Fibroblast of lung (primary cell): Measurements from ENCODE around the gene ODF4. TPM values are rescaled to one million over a fixed set of nuclear protein-coding genes. Genes with fewer than 3 reads are reported as not detected.

ENCODE experiments used
- DNase-seq, 2 donors: peaks; one replicate each; pipeline versions ENCODE4 v3.0.0 to v3.0.0-alpha.2; 2010; ENCODE audit warnings: low read depth in 2 of 2
- H2AFZ ChIP-seq: 2 replicates; pipeline ENCODE4 v1.5.1; 2012; ENCODE audit warnings: low read length, control low read depth, inconsistent platforms
- H3K27ac ChIP-seq: 2 replicates; pipeline ENCODE4 v1.5.1; 2011; ENCODE audit warnings: low read length, control low read depth; ENCODE audit not compliant: insufficient read depth
- H3K27me3 ChIP-seq: 2 replicates; pipeline ENCODE4 v1.5.1; 2011; ENCODE audit warnings: mild to moderate bottlenecking, low read length; ENCODE audit not compliant: control insufficient read depth, insufficient read depth
- H3K36me3 ChIP-seq: 2 replicates; pipeline ENCODE4 v1.5.1; 2011; ENCODE audit warnings: low read length; ENCODE audit not compliant: control insufficient read depth, insufficient read depth
- H3K4me1 ChIP-seq: 2 replicates; pipeline ENCODE4 v1.5.1; 2011; ENCODE audit warnings: low read length; ENCODE audit not compliant: control insufficient read depth, insufficient read depth; ENCODE audit errors: extremely low read depth
- H3K4me2 ChIP-seq: 2 replicates; pipeline ENCODE4 v1.5.1; 2011; ENCODE audit warnings: low read length, control low read depth; ENCODE audit not compliant: insufficient read depth; ENCODE audit errors: extremely low read depth
- H3K4me3 ChIP-seq, 4 experiments: fragments of 200-600 bp in 1 of 4; sonication (generic) in 1 of 4; replicated peaks in 1 of 4; 2 replicates each; pipeline ENCODE4 v1.5.1; 2011 to 2016; ENCODE audit warnings: low read length in 4 of 4, low read depth in 3 of 4, mild to moderate bottlenecking in 3 of 4, control low read depth in 2 of 4, inconsistent platforms in 1 of 4, mixed read lengths in 1 of 4; ENCODE audit not compliant: insufficient read depth in 1 of 4; ENCODE audit errors: control extremely low read depth in 1 of 4
- H3K79me2 ChIP-seq: 2 replicates; pipeline ENCODE4 v1.5.1; 2012; ENCODE audit warnings: mild to moderate bottlenecking, low read length, inconsistent platforms; ENCODE audit not compliant: control insufficient read depth, insufficient read depth
- H3K9ac ChIP-seq: 2 replicates; pipeline ENCODE4 v1.5.1; 2011; ENCODE audit warnings: mild to moderate bottlenecking, low read length, control low read depth; ENCODE audit not compliant: insufficient read depth
- H3K9me3 ChIP-seq: 2 replicates; pipeline ENCODE4 v1.5.1; 2012; ENCODE audit warnings: low read depth, low read length; ENCODE audit not compliant: control insufficient read depth, insufficient read depth
- H4K20me1 ChIP-seq: 2 replicates; pipeline ENCODE4 v1.5.1; 2011; ENCODE audit warnings: low read length; ENCODE audit not compliant: control insufficient read depth, insufficient read depth; ENCODE audit errors: extremely low read depth
- EZH2 ChIP-seq: IDR thresholded peaks from 2 replicates; pipeline ENCODE4 v1.5.1; 2012; ENCODE audit warnings: low read length, control low read depth, mild to moderate bottlenecking; ENCODE audit errors: missing control alignments
- polyA plus RNA-seq, 2 donors: library from polyadenylated mRNA; depleted of rRNA in 1 of 2; stranded (reverse) in 1 of 2; unstranded in 1 of 2; fragments of >200 nt; gene quantifications; 2 replicates each; pipeline ENCODE4 v1.2.1, GENCODE V29; 2011 to 2012; ENCODE audit warnings: missing spikeins in 1 of 2
- total RNA-seq: library from RNA; depleted of rRNA; stranded (reverse); fragments of >200 nt; gene quantifications from 2 replicates; pipeline ENCODE4 v1.2.1, GENCODE V29; 2014
- TF ChIP-seq, protein P1 (sequence below), 2 donors: IDR thresholded peaks in 1 of 2; conservative IDR thresholded peaks in 1 of 2; 1 replicate in 1 of 2; 2 replicates in 1 of 2; pipeline ENCODE4 v1.5.1; 2011 to 2012; ENCODE audit warnings: low read length in 2 of 2, control low read depth in 1 of 2, inconsistent platforms in 1 of 2, low read depth in 1 of 2, mild to moderate bottlenecking in 1 of 2

Gene ODF4
- total and polyA plus RNA-seq, 2 donors (not counting 1 experiment from before 2014, with no cell fraction given) = not detected

DNA sequence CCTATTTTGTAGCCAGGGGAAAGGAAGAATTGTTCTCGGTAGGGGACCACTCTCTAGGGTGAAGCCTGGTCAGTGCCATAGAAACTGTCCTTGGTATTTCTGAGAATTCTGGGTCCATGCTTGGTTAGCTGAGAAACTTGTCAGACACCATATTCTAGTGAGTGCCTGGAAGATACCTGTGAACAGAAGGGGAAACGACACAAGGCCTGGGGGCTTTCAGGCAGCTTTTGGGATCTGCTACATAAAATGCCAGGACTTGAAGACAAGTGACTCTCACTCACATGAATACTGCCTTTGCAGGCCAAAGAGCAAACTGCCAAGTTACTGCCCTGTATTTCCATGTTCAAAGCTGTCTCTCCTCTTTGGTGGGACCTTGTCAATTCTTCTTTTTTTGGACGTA lies 18.3 kb downstream of the ODF4 start:
- H3K79me2 ChIP-seq = no peaks in the 10 kb centered on the region
- no peaks in the 10 kb centered on the region for H3K27me3 ChIP-seq
- no peaks in the 10 kb centered on the region for H4K20me1 ChIP-seq
- H3K36me3 ChIP-seq = no peaks in the 10 kb centered on the region
- H3K9ac ChIP-seq = no peak overlapping the region
- H3K9me3 ChIP-seq = no peaks in the 10 kb centered on the region
- no peak for TF ChIP-seq EZH2
- H2AFZ ChIP-seq = no peak overlapping the region
- no peaks in the 10 kb centered on the region for H3K4me1 ChIP-seq
- H3K4me3 ChIP-seq = no peak overlapping the region
- no peak overlapping the region for H3K4me2 ChIP-seq
- no peak for DNase-seq
- no peak overlapping the region for H3K27ac ChIP-seq

DNA sequence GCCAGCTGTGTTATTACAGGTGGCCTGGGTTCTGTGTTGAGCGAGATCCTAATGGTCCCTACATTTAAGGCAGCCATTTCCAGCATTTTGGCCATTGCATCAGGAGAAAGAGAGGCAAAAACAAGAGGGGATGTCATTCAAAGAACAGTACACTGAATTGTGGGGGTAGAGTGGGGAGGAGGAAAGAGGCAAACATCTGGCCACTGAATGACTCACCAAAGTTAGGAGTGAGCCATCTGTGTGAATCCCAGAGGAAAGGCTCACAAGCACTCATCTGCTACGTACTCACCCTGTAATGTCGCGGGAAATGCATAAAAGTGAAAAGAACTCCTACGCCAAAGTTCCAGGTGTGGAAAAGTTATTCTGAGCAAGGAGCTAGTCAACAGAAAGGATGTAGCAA lies 20.1 kb downstream of the ODF4 start:
- H2AFZ ChIP-seq = no peak overlapping the region
- H3K4me3 ChIP-seq = no peak overlapping the region
- H3K36me3 ChIP-seq = no peaks in the 10 kb centered on the region
- H3K27me3 ChIP-seq = no peaks in the 10 kb centered on the region
- no peak overlapping the region for H3K9ac ChIP-seq
- DNase-seq = peak; percentile 90 to 91
- TF ChIP-seq EZH2 = no peak
- TF ChIP-seq, protein P1, sequence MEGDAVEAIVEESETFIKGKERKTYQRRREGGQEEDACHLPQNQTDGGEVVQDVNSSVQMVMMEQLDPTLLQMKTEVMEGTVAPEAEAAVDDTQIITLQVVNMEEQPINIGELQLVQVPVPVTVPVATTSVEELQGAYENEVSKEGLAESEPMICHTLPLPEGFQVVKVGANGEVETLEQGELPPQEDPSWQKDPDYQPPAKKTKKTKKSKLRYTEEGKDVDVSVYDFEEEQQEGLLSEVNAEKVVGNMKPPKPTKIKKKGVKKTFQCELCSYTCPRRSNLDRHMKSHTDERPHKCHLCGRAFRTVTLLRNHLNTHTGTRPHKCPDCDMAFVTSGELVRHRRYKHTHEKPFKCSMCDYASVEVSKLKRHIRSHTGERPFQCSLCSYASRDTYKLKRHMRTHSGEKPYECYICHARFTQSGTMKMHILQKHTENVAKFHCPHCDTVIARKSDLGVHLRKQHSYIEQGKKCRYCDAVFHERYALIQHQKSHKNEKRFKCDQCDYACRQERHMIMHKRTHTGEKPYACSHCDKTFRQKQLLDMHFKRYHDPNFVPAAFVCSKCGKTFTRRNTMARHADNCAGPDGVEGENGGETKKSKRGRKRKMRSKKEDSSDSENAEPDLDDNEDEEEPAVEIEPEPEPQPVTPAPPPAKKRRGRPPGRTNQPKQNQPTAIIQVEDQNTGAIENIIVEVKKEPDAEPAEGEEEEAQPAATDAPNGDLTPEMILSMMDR (conservative IDR thresholded peaks at IDR 0.05 in 1 of 2, IDR thresholded peaks at IDR 0.05 in 1 of 2; ENCODE audit: low read depth in 1 of 2, low read length in 2 of 2) = no peak
- no peaks in the 10 kb centered on the region for H3K4me1 ChIP-seq
- no peaks in the 10 kb centered on the region for H4K20me1 ChIP-seq
- no peak overlapping the region for H3K4me2 ChIP-seq
- H3K9me3 ChIP-seq = no peaks in the 10 kb centered on the region
- H3K27ac ChIP-seq = no peak overlapping the region
- no peaks in the 10 kb centered on the region for H3K79me2 ChIP-seq

DNA sequence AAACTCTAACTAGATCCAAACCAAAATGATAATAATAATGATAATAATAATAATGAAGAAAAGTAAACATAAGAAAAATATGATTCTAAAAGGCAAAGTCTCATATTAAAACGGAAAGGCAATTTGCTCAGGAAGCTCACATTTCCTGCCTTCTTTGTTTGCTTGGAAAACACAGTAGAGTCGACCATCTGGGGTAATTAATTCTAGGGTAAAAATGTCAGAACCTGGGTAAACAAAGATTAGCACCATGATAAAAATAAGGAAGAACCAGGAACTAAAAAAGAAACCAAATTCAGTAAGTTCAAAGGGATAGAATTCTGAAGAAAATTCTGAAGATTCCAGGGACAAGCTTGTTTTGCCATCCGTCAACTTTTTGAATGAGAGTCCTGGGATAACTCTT lies 20.6 kb downstream of the ODF4 start:
- Histone ChIP-seq H3K4me3 (no peak overlapping the region), H3K9me3 (no peaks in the 10 kb centered on the region), H3K4me1 (no peaks in the 10 kb centered on the region), H4K20me1 (no peaks in the 10 kb centered on the region), H3K9ac (no peak overlapping the region), H3K27me3 (no peaks in the 10 kb centered on the region), H3K4me2 (no peak overlapping the region), H3K36me3 (no peaks in the 10 kb centered on the region), H3K79me2 (no peaks in the 10 kb centered on the region), H2AFZ (no peak overlapping the region), H3K27ac (no peak overlapping the region)
- TF ChIP-seq, protein P1 (conservative IDR thresholded peaks at IDR 0.05 in 1 of 2, IDR thresholded peaks at IDR 0.05 in 1 of 2; ENCODE audit: low read depth in 1 of 2, low read length in 2 of 2) = no peak
- no peak for TF ChIP-seq EZH2
- DNase-seq = no peak
